ENCODE measurements around the gene HSPA4.
A peak's percentile ranks its signal among the peaks of the same experiment; 100 is the strongest.
"Not testable (repeated sequence)": the region's sequence is repeated elsewhere in the genome, so short reads cannot be mapped to it uniquely, and the experiment has no call there.

HSPA4 gene

GRCh38 chr5:133051542-133052316 lies at the start of gene HSPA4:
TSS of gene HSPA4 (plus strand) at chr5:133052013. CDS start at chr5:133052251, 238 bp downstream.
- H3K36me3 ChIP-seq = peaks cover 33% of the 10 kb centered on the region
- H3K4me3 ChIP-seq (ENCODE audit: low read depth, low read length) = peak within 1 kb of the TSS; percentile 72
- H3K27ac ChIP-seq = peak within 1 kb of the TSS; percentile 97
- TF ChIP-seq, protein P1, sequence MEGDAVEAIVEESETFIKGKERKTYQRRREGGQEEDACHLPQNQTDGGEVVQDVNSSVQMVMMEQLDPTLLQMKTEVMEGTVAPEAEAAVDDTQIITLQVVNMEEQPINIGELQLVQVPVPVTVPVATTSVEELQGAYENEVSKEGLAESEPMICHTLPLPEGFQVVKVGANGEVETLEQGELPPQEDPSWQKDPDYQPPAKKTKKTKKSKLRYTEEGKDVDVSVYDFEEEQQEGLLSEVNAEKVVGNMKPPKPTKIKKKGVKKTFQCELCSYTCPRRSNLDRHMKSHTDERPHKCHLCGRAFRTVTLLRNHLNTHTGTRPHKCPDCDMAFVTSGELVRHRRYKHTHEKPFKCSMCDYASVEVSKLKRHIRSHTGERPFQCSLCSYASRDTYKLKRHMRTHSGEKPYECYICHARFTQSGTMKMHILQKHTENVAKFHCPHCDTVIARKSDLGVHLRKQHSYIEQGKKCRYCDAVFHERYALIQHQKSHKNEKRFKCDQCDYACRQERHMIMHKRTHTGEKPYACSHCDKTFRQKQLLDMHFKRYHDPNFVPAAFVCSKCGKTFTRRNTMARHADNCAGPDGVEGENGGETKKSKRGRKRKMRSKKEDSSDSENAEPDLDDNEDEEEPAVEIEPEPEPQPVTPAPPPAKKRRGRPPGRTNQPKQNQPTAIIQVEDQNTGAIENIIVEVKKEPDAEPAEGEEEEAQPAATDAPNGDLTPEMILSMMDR (IDR thresholded peaks at IDR 0.05; ENCODE audit: low read depth, low read length) = no peak
- peak; percentile 98 for DNase-seq
- H3K27me3 ChIP-seq (ENCODE audit: insufficient read depth, low read depth, severe bottlenecking) = no peaks in the 10 kb centered on the region
- H3K9me3 ChIP-seq (ENCODE audit: severe bottlenecking) = no peaks in the 10 kb centered on the region

- Histone ChIP-seq H3K27ac (no peak overlapping the region), H3K4me3 (ENCODE audit: low read depth, low read length) (no peak overlapping the region), H3K27me3 (ENCODE audit: insufficient read depth, low read depth, severe bottlenecking) (no peaks in the 10 kb centered on the region), H3K36me3 (peaks cover 42% of the 10 kb centered on the region), H3K9me3 (ENCODE audit: severe bottlenecking) (no peaks in the 10 kb centered on the region)
- no peak for DNase-seq
- TF ChIP-seq, protein P1 (IDR thresholded peaks at IDR 0.05; ENCODE audit: low read depth, low read length) = no peak
These were observed 45.2 kb upstream of the HSPA4 start for GRCh38 chr5:133006653-133007052.

DNA sequence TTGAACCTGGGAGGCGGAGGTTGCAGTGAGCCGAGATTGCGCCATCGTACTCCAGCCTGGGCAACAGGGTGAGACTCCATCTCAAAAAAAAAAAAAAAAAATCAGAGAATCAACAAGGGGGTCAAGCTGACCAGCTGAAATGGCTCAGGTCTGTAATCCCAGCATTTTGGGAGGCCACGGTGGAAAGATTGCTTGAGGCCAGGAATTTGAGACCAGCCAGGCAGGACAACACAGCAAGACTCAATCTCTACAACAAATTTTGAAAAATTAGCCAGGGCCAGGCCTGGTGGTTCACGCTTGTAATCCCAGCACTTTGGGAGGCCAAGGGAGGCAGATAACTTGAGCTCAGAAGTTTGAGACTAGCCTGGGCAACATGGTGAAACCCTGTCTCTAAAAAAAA lies 43.4 kb upstream of the HSPA4 start:
- peaks cover 26% of the 10 kb centered on the region for H3K36me3 ChIP-seq
- not testable (repeated sequence) for H3K27ac ChIP-seq; H3K9me3 ChIP-seq (ENCODE audit: severe bottlenecking); H3K4me3 ChIP-seq (ENCODE audit: low read depth, low read length); H3K27me3 ChIP-seq (ENCODE audit: insufficient read depth, low read depth, severe bottlenecking); DNase-seq

GRCh38 chr5:133015466-133015865 lies 36.3 kb upstream of the HSPA4 start:
- Histone ChIP-seq H3K27ac (no peak overlapping the region), H3K27me3 (ENCODE audit: insufficient read depth, low read depth, severe bottlenecking) (no peaks in the 10 kb centered on the region), H3K36me3 (peaks cover 24% of the 10 kb centered on the region), H3K9me3 (ENCODE audit: severe bottlenecking) (no peaks in the 10 kb centered on the region), H3K4me3 (ENCODE audit: low read depth, low read length) (no peak overlapping the region)
- TF ChIP-seq, protein P1 (IDR thresholded peaks at IDR 0.05; ENCODE audit: low read depth, low read length) = no peak
- DNase-seq = no peak

- TF ChIP-seq, protein P1 (IDR thresholded peaks at IDR 0.05; ENCODE audit: low read depth, low read length) = no peak
- H3K9me3 ChIP-seq (ENCODE audit: severe bottlenecking) = no peaks in the 10 kb centered on the region
- H3K4me3 ChIP-seq (ENCODE audit: low read depth, low read length) = no peak overlapping the region
- DNase-seq = no peak
- peaks cover 29% of the 10 kb centered on the region for H3K36me3 ChIP-seq
- H3K27ac ChIP-seq = no peak overlapping the region
- H3K27me3 ChIP-seq (ENCODE audit: insufficient read depth, low read depth, severe bottlenecking) = no peaks in the 10 kb centered on the region
These were observed 33.8 kb upstream of the HSPA4 start for GRCh38 chr5:133017964-133018363.

- not testable (repeated sequence) for H3K4me3 ChIP-seq (ENCODE audit: low read depth, low read length); H3K27me3 ChIP-seq (ENCODE audit: insufficient read depth, low read depth, severe bottlenecking); DNase-seq; H3K27ac ChIP-seq; H3K9me3 ChIP-seq (ENCODE audit: severe bottlenecking)
- peaks cover 33% of the 10 kb centered on the region for H3K36me3 ChIP-seq
These were observed 32.3 kb upstream of the HSPA4 start for GRCh38 chr5:133019471-133019870.

Data from WERI-Rb-1 (cell line).